HG02852 (cell line): Measurements from ENCODE around the gene CAMK2A.
"Not testable (repeated sequence)": the region's sequence is repeated elsewhere in the genome, so short reads cannot be mapped to it uniquely, and the experiment has no call there.

ENCODE experiments used
- ATAC-seq: cut with Tn5 transposase; IDR thresholded peaks from one replicate; pipeline ENCODE4 v1.9.1; 2021; ENCODE audit warnings: mild to moderate bottlenecking, moderate library complexity; ENCODE audit not compliant: unreplicated experiment

Gene CAMK2A

DNA sequence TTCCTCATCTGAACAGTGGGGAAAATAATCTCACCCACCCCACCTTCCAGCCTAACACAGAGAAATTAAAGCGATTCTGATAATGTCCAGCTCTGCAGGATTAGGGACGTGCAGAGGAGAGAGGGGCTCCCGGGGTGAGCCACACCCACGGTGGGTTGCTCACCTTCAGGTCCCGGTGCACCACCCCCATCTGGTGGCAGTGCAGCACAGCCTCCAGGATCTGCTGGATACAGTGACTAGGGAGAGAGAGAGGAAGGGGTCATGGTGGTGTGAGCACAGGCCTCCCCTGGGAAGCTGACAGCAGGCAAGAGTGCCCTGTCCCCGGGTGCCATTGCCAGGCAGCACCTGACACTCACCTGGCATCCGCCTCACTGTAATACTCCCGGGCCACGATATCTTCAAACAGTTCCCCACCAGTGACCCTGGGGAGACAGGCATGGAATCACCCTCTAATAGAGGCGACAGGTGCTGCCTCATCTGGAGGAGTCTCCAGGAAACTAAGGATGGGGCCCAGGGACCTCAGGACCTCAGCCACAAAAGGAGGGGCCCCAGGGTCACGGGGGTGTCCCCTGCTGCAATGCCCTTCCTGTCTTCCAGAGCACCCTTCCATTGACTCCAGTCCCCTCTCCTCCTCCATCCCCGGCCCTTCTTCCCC is 33.0 kb downstream of the CAMK2A start:
- no peak for ATAC-seq

DNA sequence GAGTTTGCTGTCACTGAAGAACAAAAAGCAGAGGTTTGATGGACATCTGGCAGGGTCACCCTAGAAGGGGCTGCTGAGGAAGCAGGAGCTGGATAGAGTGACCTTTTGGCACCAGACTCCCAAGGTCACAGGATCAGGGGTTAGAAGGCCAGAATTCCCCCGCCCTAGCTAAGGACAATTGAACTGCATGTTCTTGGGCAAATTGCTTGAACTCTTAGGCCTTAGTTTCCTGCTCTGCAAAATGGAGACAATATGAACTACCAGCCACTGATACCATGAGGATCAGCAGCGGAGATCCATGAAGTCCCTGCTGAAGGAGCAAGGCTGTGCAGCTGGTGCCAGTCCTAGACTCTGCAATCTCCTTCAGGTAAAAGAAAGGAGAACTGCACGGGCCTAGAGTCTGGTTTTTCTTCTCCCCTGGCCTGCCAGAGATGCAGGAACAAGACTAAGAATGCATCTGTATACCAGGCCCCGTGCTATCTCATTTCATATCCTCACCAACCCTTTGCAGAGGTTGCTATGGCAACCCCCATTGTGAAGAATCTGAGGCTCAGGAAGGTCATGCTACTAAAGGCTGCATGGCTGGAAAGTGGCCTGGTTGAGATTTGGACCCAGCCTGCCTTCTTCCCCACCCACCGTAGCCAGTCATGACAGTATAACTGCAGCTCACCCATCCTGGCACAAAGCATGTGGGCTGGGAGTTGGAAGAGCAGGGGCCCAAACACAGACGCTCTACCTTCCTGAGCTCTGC is 33.7 kb downstream of the CAMK2A start:
- no peak for ATAC-seq

DNA sequence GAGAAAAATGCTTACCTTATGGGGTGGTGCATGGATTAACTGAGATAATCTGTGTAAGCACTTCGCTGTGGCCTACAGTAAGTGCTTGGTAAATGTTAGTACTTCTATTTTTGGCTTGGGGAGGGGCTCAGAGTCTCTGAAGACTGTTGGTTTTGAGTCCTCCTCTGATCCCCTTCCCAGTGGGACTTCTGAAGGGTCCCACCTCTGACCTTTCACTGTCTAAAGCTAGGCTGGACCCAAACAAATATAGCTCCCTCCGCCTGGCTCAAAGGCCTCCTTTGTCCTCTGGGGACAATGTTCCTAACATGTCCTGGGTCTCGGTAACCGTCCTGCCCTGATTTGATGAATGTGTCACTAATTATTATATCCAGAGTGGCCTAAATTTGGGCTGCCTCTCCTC is 34.8 kb downstream of the CAMK2A start:
- ATAC-seq = no peak

DNA sequence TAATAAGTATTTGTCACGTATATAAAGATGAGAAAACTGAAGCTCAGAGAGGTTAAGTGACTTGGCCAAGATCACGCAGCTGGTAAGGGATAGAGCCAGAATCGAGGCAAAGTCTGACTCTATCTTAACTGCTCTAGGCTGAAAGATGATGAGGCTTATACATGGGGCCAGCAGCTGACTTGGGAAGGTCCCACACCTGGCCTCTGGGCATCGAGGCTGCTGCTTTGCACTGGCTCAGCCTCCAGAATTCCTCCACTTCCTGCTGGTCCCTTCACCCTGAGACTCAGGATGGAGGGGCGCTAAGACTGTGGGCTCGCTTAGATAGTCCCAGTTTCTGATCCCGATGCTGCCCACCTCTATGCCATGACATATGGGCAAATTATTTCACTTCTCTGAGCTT is 35.2 kb downstream of the CAMK2A start:
- no peak for ATAC-seq

DNA sequence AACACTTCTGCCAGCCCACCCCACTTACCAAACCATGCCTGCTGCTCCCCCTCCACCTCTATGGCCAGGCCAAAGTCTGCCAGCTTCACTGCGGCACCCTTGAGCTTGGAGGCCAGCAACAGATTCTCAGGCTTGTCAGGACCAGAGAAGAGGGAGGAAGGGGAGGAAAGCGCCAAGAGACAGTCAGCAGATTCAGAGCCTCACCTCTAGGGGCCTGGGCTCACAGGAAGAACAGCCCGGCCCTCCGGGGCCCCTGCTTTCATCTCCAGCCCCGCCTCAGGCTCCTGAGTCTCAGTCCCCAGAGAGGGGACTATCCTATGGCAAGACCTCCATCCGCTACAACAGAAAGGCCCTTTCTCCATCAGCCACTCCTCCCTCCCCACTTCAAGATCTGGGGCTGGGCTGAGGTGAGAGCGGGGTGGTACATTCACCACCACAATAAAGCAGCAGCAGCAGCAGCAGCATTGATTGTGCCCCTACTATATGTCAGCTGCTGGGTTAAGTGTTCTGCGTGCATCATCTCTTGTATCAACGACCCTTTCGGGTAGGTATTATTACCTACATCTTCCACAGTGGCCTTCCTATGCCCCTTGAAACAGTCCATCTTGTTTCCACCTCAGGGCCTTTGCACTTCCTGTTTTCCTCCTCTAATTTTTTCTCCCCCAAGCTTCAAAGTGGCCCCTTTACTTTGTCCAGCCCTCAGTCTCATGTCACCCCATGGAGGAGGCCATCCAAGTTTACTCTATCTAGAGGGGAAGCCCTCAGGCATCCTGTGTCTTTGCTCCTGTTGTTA is 36.0 kb downstream of the CAMK2A start:
- ATAC-seq = no peak

DNA sequence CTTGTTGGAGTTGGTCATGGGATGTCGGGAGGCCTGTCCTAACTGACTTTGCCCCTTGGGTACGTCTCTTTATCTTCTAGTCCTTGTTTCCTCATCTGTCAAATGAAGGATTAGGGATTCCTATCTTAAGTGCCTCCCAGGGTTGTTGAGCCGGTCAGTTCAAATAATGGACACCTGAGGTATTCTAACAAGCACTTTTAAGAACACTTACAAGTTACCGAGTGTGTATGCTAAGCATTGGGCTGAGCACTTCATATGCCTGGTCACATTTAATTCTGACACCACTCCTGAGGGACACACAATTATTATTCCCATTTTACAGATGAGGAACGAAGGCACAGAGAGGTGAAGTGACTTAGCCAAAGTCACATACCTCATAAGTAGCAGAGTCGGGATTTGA is 37.1 kb downstream of the CAMK2A start:
- ATAC-seq = no peak

DNA sequence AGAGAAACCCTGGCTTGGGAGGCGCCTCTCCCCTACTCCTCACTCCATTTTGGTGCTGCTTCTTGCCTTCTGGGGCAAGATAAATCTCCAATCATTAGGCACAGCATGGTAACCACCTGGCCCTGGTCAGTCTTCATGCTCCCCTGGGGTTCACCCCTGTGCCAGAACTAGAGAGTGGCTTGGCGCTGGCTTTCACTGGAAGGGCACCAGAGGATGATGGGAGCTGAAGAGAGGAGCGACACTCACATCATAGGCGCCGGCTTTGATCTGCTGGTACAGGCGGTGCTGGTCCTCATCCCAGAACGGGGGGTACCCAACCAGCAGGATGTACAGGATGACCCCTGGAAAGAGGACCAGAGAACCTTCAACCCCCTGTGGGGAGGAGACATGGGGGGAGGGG is 38.1 kb downstream of the CAMK2A start:
- ATAC-seq = no peak

DNA sequence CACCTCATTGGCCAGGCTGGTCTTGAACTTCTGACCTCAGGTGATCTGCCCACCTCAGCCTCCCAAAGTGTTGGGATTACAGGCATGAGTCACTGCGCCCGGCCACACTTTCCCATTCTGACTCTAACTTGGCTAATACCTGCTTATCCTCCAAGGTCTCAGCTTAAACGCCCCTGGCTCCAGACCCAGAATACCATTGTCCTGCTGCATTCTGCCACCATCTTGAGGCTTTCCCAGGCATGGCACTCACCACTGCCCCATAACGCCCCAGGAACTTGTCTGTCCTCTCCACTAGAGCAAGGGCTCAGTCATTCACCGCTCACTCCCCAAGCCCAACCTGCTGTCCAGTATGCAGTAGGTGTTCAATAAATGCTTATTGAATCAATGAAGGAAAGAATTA is 39.8 kb downstream of the CAMK2A start:
- no peak for ATAC-seq

DNA sequence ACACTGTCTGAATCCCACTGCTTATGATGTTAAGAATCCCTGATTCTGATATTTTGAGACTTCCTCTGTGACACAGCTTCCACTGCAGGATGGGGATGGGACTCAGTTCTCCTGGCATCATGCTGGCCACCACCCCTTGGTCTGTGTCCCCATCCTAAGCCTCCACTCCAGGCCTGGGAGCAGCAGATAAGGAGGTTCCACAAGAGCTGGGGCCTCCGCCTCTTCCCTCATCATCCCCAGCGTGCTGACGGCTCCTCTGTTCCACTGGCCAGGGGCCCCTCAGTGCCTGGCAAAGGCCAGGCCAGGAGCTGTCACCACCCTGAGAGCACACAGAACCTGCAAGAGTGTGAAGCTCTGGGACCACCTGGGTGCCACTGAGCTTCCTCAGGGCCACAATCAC is 40.6 kb downstream of the CAMK2A start:
- no peak for ATAC-seq

DNA sequence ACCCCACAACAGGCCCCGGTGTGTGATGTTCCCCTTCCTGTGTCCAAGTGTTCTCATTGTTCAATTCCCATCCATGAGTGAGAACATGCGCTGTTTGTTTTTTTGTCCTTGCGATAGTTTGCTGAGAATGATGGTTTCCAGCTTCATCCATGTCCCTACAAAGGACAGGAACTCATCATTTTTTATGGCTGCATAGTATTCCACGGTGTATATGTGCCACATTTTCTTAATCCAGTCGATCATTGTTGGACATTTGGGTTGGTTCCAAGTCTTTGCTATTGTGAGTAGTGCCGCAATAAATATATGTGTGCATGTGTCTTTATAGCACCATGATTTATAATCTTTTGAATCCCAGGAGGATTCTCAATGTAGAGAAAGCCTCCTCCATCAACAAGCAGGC is 41.1 kb downstream of the CAMK2A start:
- not testable (repeated sequence) for ATAC-seq

DNA sequence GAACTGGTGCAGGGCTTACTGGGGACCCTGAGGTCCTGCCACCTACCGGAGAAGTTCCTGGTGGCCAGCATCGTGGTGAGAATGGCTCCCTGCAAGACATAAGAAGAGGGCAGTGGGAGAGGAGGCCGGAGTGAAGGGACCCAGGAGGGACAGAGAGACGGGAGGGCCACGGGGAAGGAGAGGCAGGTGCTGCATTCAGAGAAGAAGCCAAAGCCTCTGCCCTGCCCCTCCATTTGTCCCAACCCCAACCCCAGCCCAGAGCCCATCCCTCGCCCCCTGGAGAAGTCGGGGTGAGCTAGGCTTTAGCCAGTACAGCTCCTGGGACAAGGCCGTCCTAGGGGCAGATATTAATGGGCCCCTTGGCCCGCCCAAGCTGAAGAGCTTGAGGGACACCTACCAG is 41.8 kb downstream of the CAMK2A start:
- no peak for ATAC-seq

DNA sequence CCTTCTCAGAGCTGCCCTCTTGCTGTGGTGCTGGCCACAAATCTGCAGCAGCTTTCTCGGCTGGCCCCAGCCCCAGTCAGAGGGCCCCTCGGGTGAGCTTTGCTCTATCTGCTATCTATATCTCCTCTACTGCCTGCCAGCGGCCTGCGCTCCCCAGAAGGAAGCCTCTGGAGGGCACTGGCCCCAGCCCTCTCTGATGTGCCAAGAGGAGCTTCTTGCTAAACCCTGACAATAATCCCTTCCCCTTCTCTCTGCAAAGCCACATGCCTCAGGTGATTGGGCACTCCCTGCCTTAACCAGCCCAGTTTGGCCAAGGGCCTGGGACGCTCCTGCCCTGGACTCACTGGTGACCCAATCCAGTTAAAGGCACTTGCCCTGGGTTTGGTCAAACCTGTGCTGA is 42.7 kb downstream of the CAMK2A start:
- no peak for ATAC-seq

DNA sequence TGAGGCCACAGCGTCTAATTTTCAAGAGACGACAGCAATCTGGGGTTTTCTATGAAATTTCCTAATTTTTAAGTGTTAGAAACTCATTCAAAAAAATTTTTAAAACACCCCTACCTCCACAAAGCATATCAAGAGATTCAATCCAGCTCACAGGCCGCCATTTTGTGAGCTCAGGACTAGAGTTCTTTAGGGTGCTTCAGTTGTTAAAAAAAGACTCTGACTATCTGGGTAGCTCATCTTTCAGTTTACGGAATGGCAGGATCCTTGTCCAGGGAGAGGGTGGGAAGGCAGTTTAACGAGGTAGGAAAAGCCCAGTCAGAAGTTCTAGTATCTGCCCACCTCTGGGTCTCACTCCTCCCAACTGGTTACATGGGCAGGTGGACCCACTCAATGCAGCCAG is 43.1 kb downstream of the CAMK2A start:
- ATAC-seq = no peak

DNA sequence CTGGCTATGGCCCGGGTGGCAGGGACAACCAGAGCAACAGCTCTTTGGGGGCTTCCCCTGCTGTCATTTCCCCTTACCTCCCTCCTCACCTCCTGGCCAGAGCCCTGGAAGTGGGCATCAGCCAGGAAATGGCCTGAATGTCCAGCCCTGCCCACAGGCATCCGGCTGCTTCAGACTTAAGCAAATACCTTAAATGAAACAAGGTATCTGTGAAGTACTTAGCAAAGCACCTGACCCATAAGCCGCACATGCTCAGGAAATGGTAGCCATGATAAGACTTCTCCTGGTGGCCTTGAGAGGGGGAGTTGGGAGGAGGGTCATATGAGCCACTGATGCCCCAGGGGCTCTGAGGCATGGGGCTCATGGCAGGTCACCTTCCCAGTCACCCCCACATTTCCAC is 43.8 kb downstream of the CAMK2A start:
- no peak for ATAC-seq

DNA sequence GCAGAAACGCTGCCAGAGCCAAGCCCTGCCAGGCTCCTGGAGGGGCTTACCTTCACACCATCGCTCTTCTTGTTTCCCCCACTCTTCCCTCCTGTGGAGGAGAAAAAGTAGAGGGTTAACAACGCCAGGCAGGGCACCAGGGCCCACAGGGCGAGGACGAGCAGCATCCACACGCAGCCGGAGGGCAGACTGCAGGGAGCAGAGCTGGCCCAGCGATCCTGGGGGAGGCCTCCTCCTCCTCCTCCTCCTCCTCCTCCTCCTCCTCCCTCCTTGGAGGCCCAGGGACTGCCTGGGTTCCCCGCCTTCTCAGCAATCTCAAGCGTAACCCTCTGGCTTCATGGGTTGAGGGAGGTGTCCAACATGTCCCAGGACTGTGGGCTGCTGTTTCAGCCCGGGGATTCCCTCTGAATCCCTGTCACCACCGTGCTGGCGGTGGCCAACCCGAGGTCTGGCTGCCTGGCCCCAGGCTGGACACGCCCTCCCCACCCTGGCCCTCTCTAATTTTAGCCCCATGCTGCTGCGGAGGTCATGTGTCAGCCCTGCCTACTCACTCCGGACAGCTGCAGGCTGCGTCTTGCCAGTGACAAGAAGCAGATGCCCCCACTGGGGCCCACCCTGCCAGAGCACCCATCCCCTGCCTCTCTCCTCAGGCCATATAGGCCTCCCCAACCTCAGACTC is 44.3 kb downstream of the CAMK2A start:
- ATAC-seq = no peak

DNA sequence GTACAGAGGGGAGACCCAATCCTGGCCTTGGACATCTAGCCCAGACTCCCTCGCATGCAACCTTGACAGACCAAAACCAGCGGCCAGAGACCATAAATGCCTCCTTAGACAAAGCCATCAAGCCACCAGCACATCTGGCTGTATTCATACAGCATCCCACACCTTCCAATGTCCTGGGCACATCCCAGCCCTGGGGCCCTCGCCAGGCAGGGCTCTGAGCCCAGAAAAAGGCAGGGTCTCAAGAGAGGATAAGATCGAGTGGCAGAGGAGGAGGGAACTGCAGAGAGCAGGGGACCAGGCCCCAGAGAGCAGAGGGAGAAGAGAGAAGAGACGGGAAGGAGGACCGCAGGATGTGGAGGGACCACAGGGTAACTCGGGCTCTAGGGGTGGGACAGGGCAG is 45.4 kb downstream of the CAMK2A start:
- ATAC-seq = no peak

DNA sequence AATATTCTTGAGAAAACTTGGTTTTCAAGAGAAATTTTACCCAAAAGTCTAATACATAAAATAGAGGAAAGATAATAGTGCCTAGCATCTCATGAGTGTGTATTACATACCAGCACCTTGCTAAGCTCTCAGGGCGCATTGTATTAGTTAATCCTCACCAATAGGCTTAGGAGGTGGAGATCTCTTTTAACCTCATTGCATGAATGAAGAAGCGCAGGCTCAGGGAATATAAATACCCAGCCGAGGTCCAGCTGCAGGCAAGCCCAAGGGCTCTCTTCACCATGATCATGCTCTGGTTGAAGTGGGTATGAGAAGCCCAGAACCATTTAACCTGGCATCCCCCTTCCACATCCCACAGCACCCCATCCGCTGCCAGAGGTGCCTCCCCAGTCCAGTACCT is 46.0 kb downstream of the CAMK2A start:
- no peak for ATAC-seq

DNA sequence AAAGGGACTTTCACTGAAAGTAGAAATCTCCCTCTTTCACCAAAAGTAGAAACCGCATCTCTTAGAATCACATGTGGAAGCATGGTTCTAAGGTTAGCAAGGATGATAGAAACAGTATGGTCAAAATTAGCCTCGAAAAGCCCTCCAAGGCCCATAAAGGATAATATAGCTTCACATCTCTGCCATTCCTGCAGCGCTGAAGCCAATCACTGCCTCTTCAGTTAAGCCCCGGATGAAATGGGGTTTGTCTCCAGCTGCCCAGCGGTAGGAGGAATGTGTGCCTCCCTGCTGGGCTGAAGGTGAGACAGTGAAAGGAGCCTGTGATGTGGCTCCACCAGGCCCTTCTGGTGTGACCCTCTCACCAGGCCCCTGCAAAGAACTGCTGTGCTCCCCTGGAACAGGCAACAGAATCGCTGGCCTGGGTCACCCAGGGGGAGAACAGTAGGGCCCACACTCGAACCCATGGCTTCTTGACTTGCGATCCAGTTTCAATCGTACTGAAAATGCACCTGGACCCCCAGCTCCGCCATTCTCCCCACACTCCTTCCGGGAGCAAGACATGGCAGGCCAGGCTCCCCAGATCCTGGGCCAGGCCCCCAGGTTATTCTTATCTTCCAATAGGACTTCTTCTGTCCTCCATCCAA is 47.2 kb downstream of the CAMK2A start:
- no peak for ATAC-seq

DNA sequence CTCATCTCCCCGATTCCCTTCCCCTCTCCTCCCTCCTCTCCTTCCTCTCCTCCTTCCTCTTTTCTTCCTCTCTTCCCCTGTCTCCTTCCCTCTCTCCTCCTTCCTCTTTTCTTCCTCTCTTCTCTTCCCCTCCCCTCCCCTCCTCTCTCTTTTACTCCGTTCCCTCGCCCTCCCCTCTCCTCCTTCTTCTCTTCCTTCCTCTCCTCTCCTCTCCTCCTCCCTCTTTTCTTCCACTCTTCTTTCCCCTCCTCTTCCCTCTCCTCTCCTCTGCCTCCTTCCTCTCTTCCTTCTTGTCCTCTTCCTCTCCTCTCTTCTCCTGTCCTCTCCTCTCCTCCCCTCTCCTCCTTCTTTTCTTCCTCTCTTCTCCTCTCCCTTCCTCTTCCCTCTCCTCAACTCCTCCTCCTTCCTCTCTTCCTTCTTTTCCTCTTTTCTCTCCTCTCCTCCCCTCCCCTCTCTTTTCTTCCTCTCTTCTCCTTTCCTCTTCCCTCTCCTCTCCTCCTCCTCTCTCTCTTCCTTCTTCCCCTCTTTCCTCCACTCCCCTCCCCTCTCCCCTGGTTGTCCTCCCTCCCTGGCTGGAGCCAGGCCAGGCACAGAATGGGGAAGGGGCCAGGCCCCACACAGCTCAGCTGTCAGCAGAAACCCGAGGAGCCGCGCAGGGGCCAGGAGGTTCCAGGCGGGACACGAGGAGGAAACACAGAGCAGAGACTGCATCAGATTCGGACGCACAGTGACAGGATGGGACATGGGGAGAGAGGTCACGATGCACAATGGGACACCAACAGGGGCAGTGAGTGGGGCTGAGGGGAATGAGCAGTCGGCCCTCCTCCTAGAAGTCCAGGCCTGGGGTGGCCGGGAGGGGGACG is 48.0 kb downstream of the CAMK2A start:
- no peak for ATAC-seq

DNA sequence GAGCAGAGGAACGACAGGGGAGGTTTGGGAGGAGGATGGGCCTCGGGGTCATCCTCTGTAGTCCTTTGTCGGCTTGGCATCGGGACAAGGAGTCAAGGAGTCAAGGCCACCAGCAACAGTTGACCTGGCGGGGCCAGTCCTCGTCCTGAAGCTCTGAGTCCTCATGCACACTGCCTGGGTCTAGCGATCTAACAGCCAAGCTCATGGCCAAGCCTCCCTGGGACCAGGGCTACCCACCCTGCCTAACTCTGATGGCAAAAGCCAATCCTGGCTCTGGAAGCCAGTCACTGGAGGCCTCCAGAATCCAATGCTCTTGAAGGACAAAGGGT is 49.8 kb downstream of the CAMK2A start:
- no peak for ATAC-seq
